HG03097 (cell line): Measurements from ENCODE around the gene DENND2D.

Experiments
- ATAC-seq: cut with Tn5 transposase; IDR thresholded peaks from one replicate; pipeline ENCODE4 v1.9.1; 2021; ENCODE audit not compliant: unreplicated experiment, low FRiP score

The DENND2D gene

GRCh38 chr1:111203681-111204200 lies 3.3 kb upstream of the DENND2D start:
- peak; percentile 46 for ATAC-seq

GRCh38 chr1:111202707-111203623 lies 2.5 kb upstream of the DENND2D start:
- ATAC-seq = no peak

DNA sequence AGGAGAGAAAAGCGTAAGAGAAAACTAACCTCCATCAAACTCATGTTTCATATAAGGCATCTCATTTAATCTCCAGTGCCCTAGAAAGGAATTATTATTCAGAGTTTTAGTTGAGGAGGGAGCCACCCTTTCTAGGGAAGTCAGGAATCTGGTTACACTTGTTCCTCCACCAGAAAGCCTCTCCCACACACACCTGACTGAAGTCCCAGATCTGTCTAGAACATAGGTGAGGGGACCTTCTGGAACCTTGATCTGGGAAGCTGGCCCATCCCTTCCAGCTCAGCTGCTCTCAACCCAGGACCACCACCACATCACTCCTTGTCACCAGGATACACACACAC lies 1.9 kb upstream of the DENND2D start:
- ATAC-seq = no peak

DNA sequence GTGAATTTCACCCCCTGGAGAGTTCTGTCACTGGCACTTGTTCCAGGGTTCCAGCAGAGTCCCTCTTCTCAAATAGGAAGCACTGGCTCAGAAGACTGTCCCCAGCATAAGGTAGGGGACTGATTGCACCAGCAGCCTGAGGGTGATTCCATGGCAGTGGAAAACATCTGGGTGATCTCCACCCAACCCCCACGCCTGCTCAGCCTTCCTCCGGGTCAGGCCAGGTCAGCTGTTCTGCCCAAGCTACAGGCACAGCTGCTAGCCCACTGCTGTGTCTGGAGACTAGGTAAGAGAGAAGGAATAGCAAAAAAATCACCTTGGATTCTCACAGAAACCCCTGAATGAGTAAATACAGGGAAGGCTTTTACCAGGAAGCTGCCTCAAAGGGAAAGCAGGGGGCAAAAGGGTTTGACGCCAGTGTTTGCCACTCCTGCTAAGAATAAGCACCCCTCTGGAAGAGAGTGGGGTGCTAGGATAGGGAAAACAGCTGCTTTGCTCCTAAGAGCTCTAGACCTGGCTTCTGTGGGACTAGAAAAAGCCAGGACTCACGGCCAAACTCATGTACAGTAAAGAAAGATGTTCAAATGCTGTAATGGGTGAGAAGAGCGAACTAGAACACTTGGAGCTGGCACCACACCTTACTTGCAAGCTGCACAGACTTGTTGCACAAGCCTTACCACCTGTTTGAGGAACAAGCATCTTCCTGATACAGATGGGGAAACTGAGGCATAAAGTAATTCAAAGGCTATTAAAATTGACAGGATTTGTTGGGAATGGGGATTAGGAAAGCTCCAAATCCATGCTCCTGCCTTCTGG lies 1.0 kb upstream of the DENND2D start:
- no peak for ATAC-seq

DNA sequence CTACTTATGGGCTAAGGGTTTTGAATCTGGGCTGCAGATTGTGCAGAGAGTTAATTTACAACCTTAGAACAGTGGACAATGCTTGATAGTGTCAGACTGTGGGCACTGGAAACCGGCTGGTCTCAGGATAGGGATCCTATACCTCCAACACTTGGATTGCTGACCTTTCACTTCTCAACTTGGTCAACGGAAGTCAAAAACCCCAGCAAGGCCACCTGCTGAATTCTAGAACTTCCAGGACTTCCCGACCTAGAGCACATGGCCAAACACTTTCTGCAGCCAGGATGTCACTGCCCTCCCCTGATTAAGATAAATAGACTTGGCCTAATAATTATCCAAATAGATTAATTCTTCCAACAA lies 336 bp upstream of the DENND2D start:
- ATAC-seq = no peak

DNA sequence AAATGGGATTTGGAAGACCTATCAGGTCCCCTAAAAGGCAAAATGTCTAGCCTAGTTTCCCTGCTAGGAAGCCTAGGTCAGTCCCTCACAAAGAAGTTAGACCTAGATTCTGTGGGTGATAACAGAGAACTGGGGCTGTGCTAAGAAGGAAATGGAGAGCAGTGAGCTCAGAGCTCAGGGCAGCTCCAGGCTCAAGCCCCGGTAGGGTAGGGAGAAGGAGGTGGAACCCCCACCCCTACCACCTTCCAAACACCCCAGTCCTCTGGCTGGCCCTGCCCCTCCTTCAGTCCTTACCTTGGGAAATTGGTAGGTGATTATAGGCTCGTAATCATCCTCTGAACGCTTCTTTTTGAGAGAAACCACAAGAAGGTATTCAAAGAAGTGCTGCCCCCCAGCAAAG lies 1.1 kb downstream of the DENND2D start:
- ATAC-seq = no peak

DNA sequence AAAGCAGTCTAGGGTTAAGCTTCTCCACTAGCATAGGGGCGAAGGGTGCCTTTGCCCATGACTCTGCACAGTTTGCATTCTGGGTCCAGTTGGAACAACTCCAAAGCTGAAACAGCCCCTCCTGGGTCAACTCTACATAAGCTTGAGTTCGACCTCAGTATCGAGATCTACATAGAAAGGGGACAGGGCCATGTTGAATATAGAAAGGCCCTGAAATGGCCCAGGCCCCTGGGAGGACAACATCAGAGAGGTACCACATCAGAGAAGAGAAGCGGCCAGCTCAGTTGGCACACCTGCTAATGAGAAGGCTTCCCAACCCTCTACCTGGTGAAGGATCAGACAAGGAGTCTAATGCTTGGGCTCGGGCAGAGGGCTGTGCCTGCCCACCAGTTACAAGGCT lies 1.6 kb downstream of the DENND2D start:
- ATAC-seq = no peak

DNA sequence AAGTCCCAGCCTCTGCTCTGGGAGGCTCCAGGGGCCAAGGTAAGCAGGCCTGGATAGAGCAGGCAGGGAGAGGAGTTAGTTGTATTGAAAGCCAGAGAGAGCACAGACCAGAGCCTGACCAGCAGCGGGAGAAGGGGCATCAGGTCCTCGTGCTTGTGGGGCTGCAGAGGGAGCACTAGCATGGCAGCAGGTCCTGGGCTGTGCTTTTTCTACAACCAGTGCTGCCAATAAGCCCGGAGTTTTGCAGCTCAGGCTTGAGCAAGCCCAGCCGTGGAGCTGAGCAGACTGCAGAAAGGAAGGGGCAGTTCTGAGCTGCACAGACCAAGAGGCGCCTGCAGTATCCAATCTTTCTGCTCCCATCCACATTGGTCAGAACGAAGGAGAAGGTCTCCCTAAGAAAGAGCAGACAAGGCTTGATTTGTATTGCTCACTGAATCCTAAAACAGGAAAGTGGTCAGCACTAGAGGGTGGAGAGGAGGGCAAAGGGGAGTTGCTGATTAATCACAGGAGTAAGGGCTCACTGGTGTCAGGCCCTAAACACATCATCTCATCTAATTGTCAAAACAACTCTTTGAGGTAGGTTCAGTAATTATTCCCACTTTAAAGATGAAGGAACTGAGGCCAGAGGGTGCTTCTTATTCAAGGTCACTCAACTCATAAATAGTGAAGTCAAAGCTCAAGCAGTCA lies 2.7 kb downstream of the DENND2D start:
- no peak for ATAC-seq

GRCh38 chr1:111196213-111196612 lies 4.2 kb downstream of the DENND2D start:
- no peak for ATAC-seq

DNA sequence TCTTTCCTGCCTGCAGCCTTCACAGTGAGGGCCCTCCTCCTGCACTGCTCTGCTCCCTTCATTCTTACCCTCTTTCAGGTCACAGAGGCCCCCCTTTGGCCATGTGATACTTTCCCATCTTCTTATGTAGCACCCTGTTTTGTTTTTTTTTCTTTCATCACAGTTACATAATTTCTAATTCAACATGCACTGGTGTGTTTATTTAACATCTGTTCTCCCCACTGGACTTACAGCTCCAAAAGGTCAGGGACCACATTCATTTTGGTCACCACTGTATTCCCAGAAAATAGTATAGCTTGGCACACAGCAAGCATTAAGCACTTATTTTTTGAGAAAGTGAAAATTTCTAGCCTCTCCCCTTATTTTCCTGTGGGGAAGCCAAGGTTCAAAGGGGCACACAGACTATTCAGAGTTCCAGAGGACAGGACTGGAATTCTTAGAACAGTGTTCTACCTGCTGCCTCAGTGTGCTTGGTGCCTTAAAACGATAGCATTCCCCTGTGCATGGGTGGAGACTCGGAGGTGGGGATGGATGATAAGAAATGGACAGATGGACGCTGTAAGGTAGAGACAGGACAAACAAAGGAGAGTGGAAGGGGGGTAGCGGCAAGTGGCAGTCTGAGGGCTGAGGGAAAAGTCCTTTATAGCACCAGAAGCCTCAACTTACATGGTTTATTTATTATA lies 5.3 kb downstream of the DENND2D start:
- no peak for ATAC-seq

GRCh38 chr1:111193712-111194480 lies 6.5 kb downstream of the DENND2D start:
- ATAC-seq = no peak

DNA sequence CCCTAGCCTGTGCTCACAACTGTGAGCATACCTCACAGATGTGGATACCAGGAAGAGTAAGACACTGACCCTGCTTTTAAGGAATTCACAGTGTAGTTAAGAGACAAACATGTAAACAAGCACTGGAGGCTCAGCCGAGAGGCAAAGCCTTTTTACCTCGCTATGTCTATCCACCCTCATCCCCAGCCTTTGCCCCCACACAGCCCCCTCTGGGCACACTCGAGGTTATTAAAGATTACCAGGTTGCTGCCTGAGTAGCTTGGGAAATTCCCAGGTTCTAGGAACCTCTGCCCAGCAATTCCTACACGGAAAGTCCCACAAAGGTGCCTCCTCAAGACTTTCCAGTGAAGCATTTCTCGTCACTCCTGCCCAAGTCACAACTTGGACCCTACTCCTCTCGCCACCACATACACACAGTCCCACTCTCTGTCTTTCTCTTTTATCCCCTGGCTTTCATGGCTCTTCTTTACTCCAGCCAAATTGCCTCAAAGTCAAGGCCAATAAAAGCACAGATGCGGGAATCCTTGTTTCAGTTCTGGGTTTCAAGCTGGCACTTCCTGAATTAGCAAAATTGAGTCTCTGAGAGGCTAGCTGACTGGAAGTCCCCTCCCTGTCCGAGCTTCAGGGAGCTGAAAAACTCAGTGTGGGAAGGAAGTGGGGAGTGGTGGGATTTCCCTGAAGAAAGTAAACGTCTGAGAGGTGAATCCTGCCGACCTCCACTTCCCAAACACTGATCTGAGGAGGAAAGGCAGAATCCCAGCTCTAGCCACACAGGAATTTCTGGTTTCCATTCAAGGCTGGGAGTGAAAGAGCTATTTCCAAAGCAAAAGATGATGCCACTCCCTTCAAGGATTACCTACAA lies 7.6 kb downstream of the DENND2D start:
- no peak for ATAC-seq

- ATAC-seq = no peak
Measured at GRCh38 chr1:111192074-111192473, 8.4 kb downstream of the DENND2D start.

GRCh38 chr1:111191496-111191895 lies 8.9 kb downstream of the DENND2D start:
- ATAC-seq = no peak

- ATAC-seq = no peak
Measured at GRCh38 chr1:111190931-111191451, 9.5 kb downstream of the DENND2D start.

- ATAC-seq = no peak
Measured at GRCh38 chr1:111184663-111185062, 15.8 kb downstream of the DENND2D start.

DNA sequence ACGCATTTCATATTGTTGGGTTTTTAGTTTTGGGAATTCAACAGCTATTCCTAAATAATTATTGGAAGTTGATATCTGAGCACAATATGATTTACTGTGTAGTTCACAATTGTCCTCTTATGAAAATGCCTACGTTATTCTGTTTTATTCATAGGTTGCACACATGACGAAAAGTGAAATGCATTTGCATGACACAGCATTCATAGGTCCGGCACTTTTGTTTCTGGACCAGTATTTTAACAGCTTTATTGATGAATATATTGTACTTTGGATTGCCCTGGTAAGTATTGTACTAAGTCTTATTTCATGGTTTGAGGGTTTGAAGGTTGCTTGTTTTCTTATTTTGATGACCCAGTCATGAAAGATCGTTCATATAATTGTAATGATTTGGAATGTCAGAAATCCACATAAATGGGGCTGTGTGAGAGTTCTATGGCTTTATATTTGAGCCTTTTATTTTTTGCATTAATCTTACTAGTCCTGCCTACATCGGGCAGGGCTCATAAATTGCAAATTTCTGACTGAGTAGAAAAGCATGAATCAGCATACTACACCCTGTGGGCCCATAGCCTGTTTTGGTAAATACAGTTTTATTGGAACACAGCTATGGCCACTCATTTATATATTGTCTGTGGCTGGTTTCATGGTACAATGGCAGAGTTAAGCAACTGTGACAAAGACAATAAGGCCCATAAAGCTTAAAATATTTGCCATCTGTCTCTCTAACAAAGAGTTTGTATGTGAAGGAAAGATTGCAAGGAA lies 17.0 kb downstream of the DENND2D start:
- ATAC-seq = no peak

GRCh38 chr1:111182052-111182451 lies 18.4 kb downstream of the DENND2D start:
- ATAC-seq = no peak
